HG03025 (cell line): ENCODE measurements around the gene SLC35E2B.

Experiments
- ATAC-seq: cut with Tn5 transposase; IDR thresholded peaks from one replicate; pipeline ENCODE4 v1.9.1; 2021; ENCODE audit warnings: mild to moderate bottlenecking, moderate library complexity; ENCODE audit not compliant: unreplicated experiment, low FRiP score

Gene SLC35E2B

GRCh38 chr1:1615256-1616044 lies 77.1 kb downstream of the SLC35E2B start, which contains the start of gene MIB2:
Gene MIB2, plus strand, starts transcription at chr1:1615500. Its CDS starts 7,953 bp downstream, at chr1:1623453.
- peak; percentile 67 for ATAC-seq

GRCh38 chr1:1614954-1615255 lies 77.7 kb downstream of the SLC35E2B start:
- ATAC-seq, result no peak

- no peak for ATAC-seq
Observed at GRCh38 chr1:1614204-1614953, 78.2 kb downstream of the SLC35E2B start.

GRCh38 chr1:1613509-1614082 lies 79.0 kb downstream of the SLC35E2B start:
- no peak for ATAC-seq

- ATAC-seq, result no peak
Observed at GRCh38 chr1:1612104-1612400, 80.5 kb downstream of the SLC35E2B start.

GRCh38 chr1:1610796-1611195 lies 81.8 kb downstream of the SLC35E2B start:
- ATAC-seq, result no peak

GRCh38 chr1:1609822-1610485 lies 82.6 kb downstream of the SLC35E2B start:
- no peak for ATAC-seq
